Mesothelial cell of epicardium (in vitro differentiated cells): Measurements from ENCODE around the gene MROH2A. TPM values are rescaled to one million over a fixed set of nuclear protein-coding genes. Genes with fewer than 3 reads are reported as not detected.

Experiments used
- DNase-seq, 2 experiments: peaks; one replicate each; pipeline ENCODE4 v3.0.0; 2021; ENCODE audit warnings: low spot score in 2 of 2; ENCODE audit not compliant: unreplicated experiment in 2 of 2
- H3K27ac Mint-ChIP-seq: 2 replicates; pipeline ENCODE4 v1.8.0; 2021; ENCODE audit warnings: mixed read lengths
- H3K27me3 Mint-ChIP-seq: 2 replicates; pipeline ENCODE4 v1.8.0; 2021; ENCODE audit warnings: low read depth, mixed read lengths
- H3K36me3 Mint-ChIP-seq: 2 replicates; pipeline ENCODE4 v1.8.0; 2021; ENCODE audit warnings: mixed read lengths
- H3K4me1 Mint-ChIP-seq: 2 replicates; pipeline ENCODE4 v1.8.0; 2021; ENCODE audit warnings: mixed read lengths
- H3K4me3 Mint-ChIP-seq: 2 replicates; pipeline ENCODE4 v1.8.0; 2021; ENCODE audit warnings: mild to moderate bottlenecking, moderate library complexity, mixed read lengths
- H3K9me3 Mint-ChIP-seq: 2 replicates; pipeline ENCODE4 v1.8.0; 2021; ENCODE audit warnings: mixed read lengths
- CTCF ChIP-seq: fragments of 200-600 bp; sonication (generic); IDR thresholded peaks from one replicate; pipeline ENCODE4 v1.5.0; 2021; ENCODE audit warnings: antibody characterized with exemption; ENCODE audit not compliant: unreplicated experiment
- total RNA-seq: library from RNA; stranded (reverse); gene quantifications from 3 replicates; pipeline ENCODE4 v1.2.1, GENCODE V29; 2021

MROH2A gene
- total RNA-seq, 1 donor from 2014 or later: not detected

DNA sequence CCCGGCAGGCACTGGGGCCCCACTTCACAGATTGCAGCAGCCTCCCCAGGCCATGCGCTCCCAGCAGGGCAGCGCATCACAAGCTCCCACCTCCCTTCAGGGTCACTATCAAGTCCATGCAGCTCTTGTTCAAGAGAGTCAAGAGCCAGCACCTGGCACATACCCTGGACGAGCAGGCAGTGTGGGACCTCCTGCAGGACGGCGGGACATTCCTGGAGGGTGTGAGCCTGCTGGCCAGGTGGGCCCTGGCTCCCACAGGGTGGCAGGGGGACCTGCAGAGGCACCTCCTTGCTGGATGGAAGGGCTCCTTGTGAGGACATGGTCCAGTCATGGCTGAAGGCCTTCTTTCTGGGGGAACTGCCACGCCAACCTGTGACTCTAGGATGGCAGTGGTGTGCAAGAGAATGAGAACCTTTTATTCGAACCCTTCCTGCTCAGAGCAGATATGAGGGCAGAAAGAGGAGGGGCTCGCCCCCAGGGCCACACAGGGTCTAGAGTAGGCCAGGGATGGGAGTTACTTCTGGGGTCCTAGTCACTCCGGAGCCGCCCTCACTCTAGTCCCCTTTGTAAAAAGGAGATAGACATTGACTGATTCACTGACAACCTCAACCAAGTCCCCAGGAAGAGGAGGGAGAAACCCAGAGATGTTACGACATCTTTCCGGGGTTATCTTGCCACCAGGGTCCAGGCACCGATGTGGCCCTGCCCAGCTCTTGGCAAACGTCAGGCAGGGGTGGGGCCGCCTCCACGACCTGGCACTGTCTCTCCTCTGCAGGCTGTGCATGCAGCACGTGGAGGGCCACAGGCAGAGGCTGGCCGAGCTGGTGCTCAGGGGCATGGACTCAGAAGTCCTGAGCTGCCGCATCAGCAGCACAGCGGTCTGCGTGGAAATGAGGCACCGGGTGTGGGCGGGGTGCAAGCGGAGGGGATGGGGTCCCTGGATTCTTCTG lies 44.9 kb downstream of the MROH2A start:
- Mint-ChIP-seq H3K4me1 (no peaks in the 10 kb centered on the region), H3K36me3 (no peaks in the 10 kb centered on the region), H3K9me3 (peaks cover 9% of the 10 kb centered on the region), H3K27me3 (peaks cover 7% of the 10 kb centered on the region), H3K4me3 (no peak overlapping the region), H3K27ac (no peak overlapping the region)
- DNase-seq: no peak
- TF ChIP-seq CTCF: no peak

- peaks cover 7% of the 10 kb centered on the region for H3K27me3 Mint-ChIP-seq
- H3K36me3 Mint-ChIP-seq: no peaks in the 10 kb centered on the region
- no peak for TF ChIP-seq CTCF
- H3K4me1 Mint-ChIP-seq: no peaks in the 10 kb centered on the region
- no peak overlapping the region for H3K4me3 Mint-ChIP-seq
- H3K9me3 Mint-ChIP-seq: peaks cover 9% of the 10 kb centered on the region
- no peak for DNase-seq
- H3K27ac Mint-ChIP-seq: no peak overlapping the region
Observed at GRCh38 chr2:233823731-233824121, 45.6 kb downstream of the MROH2A start.

- Mint-ChIP-seq H3K27me3 (peaks cover 7% of the 10 kb centered on the region), H3K36me3 (no peaks in the 10 kb centered on the region), H3K4me3 (no peak overlapping the region), H3K4me1 (no peaks in the 10 kb centered on the region), H3K27ac (no peak overlapping the region), H3K9me3 (peaks cover 9% of the 10 kb centered on the region)
- DNase-seq: no peak
- no peak for TF ChIP-seq CTCF
Observed at GRCh38 chr2:233824373-233824772, 46.2 kb downstream of the MROH2A start.

- Mint-ChIP-seq H3K27ac (no peak overlapping the region), H3K4me1 (no peaks in the 10 kb centered on the region), H3K27me3 (no peaks in the 10 kb centered on the region), H3K9me3 (peaks cover 9% of the 10 kb centered on the region), H3K4me3 (no peak overlapping the region), H3K36me3 (no peaks in the 10 kb centered on the region)
- DNase-seq: peak in 1 of 2 experiments; percentile 32
- no peak for TF ChIP-seq CTCF
Observed at GRCh38 chr2:233828546-233829192, 50.5 kb downstream of the MROH2A start.

- H3K4me3 Mint-ChIP-seq: no peak overlapping the region
- no peaks in the 10 kb centered on the region for H3K36me3 Mint-ChIP-seq
- H3K27ac Mint-ChIP-seq: no peak overlapping the region
- no peaks in the 10 kb centered on the region for H3K27me3 Mint-ChIP-seq
- peaks cover 9% of the 10 kb centered on the region for H3K9me3 Mint-ChIP-seq
- peak in 1 of 2 experiments; percentile 33 for DNase-seq
- no peaks in the 10 kb centered on the region for H3K4me1 Mint-ChIP-seq
- no peak for TF ChIP-seq CTCF
Observed at GRCh38 chr2:233829193-233830110, 51.3 kb downstream of the MROH2A start.
